HL-60/S4 treated with phorbol 12-myristate 13-acetate at 8.2 ng/mL for 4 days and 3 days (cell line): Measurements from ENCODE around the gene ZNF680.
"Not testable (repeated sequence)": the region's sequence is repeated elsewhere in the genome, so short reads cannot be mapped to it uniquely, and the experiment has no call there.

Experiments
- in situ Hi-C: fragments of 300-500 bp; cut with MboI; formaldehyde crosslinking; loops from 2 replicates; pipeline ENCODE4 v1.15.0; 2022; ENCODE audit warnings: low sequenced_read_pairs

ZNF680 gene

DNA sequence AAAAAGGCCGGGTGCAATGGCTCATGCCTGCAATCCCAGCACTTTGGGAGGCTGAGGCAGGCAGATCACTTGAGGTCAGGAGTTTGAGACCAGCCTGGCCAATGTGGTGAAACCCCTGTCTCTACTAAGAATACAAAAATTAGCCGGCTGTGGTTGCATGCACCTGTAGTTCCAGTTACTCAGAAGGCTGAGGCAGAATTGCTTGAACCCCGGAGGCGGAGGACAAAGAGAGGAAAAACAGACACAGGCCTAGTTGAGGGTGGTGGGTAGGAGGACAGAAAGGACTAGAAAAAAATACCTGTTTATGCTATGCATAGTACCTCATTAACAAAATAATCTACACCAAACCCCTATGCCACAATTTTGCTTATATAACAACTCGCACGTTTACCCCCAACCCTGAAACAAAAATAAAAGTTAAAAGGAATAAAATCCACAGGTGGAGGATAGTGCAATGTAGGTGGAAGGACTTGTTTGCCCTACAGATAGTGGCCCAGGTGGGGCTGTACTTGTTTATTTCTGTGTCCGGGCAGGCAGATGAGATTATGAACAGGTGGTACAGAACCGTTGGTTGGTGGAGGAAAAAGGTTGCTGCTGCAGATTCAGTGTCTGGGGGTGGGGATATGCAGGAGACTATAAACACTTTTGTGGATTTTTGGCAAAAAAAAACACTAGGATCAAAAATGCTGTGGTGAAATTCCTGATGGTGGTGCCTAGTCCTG, 5.1 kb downstream of the ZNF680 start:
- in situ Hi-C loops = no loop called here

DNA sequence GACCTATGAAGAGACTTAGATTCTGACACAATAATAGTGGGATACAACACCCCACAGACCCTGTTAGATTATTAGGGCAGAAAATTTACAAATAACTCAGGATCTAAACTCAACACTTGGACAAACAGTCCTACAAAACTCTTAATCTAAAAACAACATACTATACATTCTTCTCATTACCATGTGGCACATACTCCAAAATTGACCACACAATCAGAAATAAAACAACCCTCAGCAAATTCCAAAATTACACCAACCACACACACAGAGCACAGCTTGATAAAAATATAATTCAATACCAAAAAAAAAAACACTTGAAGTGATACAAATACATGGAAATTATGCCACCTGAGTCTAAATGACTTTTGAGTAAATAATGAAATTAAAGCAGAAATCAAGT, 7.8 kb downstream of the ZNF680 start:
- in situ Hi-C loops = no loop called here

DNA sequence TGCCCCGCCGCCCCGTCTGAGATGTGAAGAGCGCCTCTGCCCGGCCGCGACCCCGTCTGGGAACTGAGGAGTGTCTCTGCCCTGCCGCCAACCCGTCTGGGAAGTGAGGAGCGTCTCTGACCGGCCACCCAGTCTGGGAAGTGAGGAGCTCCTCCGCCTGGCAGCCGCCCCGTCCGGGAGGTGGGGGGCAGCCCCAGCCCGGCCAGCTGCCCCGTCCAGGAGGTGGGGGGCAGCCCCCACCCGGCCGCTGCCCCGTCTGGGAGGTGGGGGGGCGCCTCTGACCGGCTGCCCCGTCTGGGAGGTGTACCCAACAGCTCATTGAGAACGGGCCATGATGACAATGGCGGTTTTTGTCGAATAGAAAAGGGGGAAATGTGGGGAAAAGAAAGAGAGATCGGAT, 8.7 kb downstream of the ZNF680 start:
- in situ Hi-C loops = not testable (repeated sequence)

DNA sequence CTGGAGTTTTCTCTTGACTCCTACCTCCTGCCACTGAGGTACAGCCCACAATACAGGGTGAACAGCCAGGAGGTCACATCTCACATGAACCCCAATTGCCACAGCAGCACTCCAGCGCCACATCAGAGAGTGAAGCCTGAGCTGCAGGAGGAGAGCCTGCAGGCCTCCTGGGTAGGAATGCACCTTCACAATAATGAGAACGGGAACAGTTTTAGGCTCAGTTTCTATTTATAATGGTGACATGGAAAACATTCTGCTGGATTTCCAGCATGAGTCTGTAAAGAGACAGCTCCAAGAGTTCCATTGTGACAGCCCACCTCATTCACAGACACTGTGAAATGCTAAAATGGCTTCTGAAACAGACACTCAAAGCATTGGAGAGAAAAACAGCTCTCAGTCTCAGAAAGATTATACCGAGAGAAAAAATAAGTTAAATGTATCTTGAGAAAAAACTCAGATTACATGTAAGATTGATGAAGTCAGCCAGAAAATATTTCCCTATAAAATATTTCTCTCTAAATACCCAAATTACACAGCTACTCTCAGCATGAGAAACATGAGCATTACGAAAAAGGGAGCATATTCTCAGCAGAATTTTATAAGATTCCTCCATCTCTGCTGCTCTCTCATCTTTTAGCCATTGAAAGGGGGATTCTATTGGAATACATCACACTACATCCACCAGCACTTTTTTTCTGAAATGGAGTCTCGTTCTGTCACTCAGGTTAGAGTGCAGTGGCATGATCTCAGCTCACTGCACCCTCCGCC, 11.3 kb downstream of the ZNF680 start:
- in situ Hi-C loops = no loop called here

DNA sequence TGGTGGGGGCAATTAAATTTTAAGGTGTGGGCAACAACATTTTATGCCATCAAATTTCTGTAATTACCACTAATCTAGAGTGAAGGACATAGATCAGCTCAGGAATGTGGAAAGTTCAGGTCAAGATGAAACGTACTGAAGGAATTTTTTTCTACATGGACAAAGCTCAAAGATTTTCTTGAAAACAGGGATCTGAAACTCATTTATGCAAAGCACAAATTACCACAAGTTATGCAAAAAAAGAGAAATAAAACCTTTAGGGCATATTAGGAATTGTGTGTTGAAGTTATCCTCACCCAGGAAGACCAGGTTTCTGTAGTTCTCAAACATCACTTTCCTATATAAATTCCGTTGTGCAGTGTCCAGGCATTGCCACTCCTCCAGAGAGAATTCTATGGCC, 18.9 kb downstream of the ZNF680 start:
- in situ Hi-C loops = no loop called here

DNA sequence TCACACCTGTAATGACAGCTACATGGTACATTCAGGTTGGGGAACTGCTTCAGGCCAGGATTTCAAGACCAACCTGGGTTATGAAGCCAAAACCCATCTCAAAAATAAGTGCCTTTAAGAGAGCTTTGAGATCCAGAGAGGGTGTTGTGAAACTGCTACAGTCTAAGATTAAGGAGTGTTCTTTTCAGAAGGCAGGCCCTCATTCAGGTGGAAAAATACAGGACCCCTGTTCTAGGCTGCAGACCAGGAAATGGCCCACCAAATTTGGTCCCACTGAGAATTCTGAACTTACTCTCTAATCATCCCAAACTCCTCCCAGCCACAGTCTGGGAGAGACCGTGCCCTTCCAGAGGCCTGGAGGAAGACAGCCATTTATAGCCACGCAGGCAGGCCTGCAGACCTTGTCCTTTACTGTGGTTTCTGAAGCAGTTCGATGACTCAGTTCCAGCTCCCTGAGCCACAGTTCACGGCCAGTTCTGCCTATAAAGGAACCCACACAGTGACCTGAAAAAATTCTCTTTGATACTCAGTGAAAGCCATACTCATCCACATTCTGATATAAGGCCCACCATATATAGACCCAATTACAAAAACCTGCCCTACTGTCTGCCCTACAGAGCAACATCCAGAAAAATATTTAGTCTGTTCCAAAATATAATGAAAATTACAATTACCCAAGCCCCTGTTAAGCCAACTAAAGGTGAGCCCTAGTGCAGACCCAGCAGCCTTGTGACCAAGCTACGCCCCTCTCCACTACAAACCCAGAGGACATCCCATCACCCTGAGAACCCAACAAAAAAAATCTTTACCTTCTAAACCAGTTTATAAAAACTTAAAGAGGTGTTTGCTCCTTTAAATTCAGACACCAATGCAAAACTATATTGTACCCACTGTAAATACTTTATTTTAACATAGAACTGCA, 21.2 kb downstream of the ZNF680 start:
- in situ Hi-C loops = no loop called here

DNA sequence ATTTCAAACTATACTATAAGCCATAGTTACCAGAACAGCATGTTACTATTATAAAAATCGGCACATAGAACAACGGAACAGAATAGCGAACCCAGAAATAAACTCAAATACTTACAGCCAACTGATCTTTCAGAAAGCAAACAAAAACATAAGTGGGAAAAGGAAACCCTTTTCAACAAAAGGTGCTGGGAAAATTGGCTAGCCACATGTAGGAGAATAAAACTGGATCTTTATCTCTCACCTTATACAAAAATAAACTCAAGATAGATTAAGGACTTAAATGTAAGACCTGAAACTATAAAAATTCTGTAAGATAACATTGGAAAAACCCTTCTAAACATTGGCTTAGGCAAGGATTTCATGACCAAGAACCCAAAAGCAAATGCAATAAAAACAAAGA, 29.1 kb downstream of the ZNF680 start:
- in situ Hi-C loops = no loop called here

DNA sequence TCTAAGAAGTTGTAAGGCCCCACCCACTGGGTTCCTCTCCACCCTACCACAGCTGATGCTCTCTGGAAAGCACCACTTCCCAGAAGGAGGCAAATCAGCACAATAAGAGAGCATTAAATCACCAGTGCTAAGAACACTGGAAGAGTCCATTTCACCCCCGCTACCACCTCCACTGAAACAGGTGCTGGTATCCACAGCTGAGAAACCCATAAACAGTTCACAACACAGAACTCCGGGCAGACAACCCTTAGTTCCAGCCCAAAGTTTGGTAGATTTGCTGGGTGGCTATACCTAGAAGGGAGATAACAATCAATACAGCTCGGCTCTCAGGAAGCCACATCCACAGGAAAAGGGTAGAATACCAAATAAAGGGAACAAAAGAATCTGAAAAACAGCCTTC, 34.1 kb downstream of the ZNF680 start:
- in situ Hi-C loops = no loop called here

DNA sequence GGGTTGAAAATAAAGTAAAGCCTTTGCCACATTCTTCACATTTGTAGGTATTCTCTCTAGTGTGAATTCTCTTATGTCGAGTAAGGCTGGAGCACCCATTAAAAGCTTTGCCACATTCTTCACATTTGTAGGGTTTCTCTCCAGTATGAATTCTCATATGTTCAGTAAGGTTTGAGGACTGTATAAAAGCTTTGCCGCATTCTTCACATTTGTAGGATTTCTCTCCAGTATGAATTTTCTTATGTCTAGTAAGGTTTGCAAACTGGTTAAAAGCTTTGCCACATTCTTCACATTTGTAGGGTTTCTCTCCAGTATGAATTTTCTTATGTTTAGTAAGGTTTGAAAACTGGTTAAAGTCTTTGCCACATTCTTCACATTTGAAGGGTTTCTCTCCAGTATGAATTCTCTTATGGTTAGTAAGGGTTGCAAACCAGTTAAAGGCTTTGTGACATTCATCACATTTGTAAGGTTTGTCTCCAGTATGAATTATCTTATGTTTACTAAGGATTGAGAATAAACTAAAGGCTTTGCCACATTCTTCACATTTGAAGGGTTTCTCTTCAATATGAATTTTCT, 41.4 kb downstream of the ZNF680 start:
- in situ Hi-C loops = no loop called here

DNA sequence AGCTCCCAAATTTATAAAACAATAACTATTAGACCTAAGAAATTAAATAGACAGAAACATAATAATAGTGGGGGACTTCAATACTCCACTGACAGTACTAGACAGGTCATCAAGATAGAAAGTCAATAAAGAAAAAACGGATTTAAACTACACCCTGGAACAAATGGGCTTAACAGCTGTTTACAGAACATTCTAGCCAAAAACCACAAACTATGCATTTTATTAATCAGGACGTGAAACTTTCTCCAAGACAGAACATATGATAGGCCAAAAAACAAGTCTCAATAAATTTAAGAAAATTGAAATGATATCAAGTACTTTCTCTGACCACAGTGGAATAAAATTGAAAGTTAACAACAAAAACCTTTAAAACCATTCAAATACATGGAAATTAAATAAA, 46.4 kb downstream of the ZNF680 start:
- in situ Hi-C loops = no loop called here

DNA sequence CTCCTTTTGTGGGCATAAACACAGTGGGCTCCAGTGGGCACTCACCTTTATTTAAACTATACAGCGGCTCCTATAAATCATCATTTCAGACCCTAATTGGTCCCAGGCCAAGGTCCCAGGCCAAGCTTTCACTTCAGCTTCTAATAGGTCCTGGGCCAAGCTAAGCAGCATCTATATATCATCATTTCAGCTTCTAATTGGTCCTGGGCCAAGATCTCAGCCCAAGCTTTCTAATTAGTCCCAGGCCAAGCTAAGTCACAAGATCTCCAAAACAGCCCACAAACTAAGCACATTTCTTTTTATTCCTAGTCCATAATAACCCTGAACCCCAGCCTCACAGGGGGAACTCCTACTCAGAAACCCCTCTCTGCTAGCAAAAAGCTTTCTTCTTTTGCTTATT, 47.1 kb downstream of the ZNF680 start:
- in situ Hi-C loops = no loop called here

DNA sequence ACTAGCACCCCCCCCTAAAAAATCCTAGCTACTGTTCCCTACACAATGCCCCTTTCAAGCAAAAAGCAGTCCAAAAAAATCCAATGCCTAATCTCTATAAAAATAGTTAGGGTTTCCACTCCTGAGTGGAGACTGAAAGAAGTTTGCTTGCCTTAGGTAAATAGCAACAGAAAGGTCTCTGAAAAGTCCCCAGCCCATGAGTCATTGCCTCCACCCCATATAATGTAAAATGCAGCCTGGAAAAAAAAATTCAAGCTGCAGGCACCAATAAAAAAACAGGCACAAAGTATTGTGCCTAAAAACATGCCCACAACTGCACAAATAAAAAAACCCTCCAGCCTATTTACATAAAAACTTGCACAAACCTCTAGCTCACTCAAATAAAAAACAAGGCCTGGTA, 47.5 kb downstream of the ZNF680 start:
- in situ Hi-C loops = no loop called here

DNA sequence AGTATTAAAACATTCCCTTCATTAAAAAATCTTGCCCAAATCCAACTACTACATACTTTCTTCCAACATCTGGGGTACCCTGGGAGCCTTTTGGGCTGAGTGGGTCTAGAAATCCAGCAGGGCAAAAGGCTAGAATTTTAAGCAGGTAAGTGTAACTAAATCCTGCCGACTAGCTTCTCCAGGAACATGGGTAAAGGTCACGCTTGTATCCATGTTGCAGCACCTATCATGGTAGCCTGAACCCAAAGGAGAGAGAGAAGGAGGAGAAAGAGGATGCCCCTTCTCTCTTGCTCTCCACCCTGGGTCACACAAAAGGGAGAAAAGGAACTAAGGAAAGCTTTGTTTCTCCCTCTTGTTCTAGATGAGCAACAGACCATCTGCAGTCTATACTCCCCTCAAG, 53.3 kb downstream of the ZNF680 start:
- in situ Hi-C loops = no loop called here

DNA sequence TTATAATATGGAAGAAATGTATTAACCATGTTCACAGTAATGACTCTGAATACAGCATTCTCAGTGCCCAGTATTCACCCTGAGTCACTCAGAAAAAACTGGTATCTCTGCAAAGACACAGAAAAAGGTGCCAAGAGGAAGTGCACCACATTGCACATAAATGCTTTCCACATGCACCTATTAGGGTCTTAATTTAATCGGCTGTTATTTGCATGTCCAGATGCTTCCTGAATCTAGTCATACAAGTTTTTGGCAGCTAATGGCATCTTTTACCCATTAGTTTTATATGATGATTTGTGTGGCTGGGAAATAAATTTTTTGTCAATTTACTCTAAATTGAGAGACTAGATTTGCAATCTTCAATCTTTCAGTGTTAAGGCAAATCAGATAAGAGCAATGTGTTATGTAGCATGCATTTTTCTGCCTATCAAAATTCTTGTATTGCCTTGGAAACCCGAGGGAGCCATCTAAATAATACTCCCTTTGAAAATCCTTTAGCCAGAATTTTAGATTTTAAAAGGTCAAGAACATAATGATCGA, 58.2 kb downstream of the ZNF680 start:
- in situ Hi-C loops = no loop called here

DNA sequence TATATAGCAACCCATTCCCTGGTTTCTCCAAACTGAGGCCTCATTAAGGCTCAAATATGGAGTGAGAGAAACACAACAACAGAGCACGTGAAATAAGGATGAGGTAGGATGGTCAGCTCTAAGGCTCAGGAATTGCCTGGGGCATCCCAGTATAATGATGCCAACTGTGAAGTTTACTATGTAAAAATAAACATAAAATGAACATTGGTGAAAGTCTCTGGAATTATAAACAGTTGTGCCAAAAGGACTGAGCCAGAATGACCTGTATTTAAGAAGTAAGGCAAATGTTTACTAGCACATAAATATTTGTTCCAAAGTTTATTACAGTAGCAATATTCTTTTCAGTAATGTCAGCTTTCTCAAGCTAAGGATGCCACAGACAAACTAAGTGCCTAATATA, 64.6 kb downstream of the ZNF680 start:
- in situ Hi-C loops = no loop called here

DNA sequence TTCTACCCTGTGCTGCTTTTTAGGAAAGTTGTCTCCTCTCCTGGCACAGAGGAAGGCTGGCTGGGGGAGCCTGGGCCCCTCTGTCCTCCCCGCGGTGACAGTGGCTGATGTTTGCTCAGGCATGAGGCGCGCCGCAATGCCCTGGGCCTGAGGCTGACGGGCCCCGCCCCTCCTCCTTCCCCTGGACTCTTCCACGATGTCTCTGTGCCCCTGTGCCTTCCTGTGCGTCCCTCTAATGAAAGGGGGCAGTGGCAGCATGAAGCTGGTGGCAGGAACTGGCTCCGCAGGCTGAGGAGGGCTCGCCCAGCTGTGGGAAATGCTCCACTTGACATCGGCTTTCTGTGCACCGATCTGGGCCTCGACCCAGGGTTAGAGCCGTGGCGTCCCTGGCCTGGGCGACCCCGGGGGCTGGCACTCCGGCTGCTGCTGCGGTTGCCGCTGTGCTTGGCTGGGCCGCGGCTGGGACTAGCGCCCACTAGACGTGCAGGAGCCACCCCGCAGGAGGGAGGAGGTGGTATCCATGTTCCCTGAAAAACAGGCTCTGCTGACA, 67.9 kb downstream of the ZNF680 start:
- in situ Hi-C loops = no loop called here

DNA sequence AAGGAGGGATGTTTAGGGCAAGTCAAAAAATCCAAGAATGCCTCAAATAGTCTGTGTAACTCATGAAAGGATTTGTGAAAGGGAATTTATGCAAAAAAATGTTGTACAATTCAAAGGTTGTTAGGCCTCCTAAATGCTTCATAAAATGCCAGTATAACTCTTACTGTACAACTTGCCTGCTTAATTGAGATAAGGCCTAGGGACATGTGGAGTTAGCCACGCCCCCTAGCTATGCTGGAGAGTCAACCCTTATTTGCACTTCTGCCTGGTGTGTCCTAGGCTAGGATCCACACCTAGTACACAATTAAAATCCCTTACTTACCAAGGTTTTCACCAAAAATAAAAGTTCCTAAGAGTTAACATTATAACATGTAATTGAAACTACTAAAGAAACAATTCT, 77.2 kb downstream of the ZNF680 start:
- in situ Hi-C loops = no loop called here
